ENCODE measurements around the gene DRD5. TPM values are rescaled to one million over a fixed set of nuclear protein-coding genes. Genes with fewer than 3 reads are reported as not detected.

DRD5 gene
- total and polyA plus RNA-seq, 2 donors (not counting 3 experiments of a cell fraction or from before 2014, with no cell fraction given), result not detected

GRCh38 chr4:9825049-9825448, 43.6 kb downstream of the DRD5 start:
- Histone ChIP-seq H2AFZ (ENCODE audit: low read depth, low read length) (no peak overlapping the region), H3K36me3 (ENCODE audit: control insufficient read depth in 2 of 2, extremely low read depth in 1 of 2, insufficient read depth in 2 of 2, low read length in 2 of 2) (no peaks in the 10 kb centered on the region), H3K9ac (replicated peaks; ENCODE audit: extremely low read depth, insufficient read depth, low read length) (no peak overlapping the region), H3K79me2 (ENCODE audit: control insufficient read depth, insufficient read depth, low read length) (no peaks in the 10 kb centered on the region), H3K9me3 (replicated peaks; ENCODE audit: control insufficient read depth, insufficient read depth, low read length) (no peaks in the 10 kb centered on the region), H3K4me1 (ENCODE audit: control insufficient read depth, extremely low read depth, insufficient read depth, low read length) (no peaks in the 10 kb centered on the region), H3K4me3 (replicated peaks in 1 of 3; ENCODE audit: insufficient read depth in 1 of 3, low read depth in 1 of 3, low read length in 3 of 3) (no peak overlapping the region), H3K4me2 (ENCODE audit: insufficient read depth, low read length) (no peak overlapping the region), H4K20me1 (replicated peaks; ENCODE audit: control insufficient read depth, extremely low read depth, insufficient read depth, low read length) (no peaks in the 10 kb centered on the region), H3K27ac (ENCODE audit: insufficient read depth, low read depth, low read length) (no peak overlapping the region), H3K9me1 (replicated peaks; ENCODE audit: control insufficient read depth, extremely low read depth, insufficient read depth, low read length) (no peaks in the 10 kb centered on the region), H3K27me3 (ENCODE audit: control insufficient read depth in 2 of 2, insufficient read depth in 2 of 2, low read length in 2 of 2) (no peaks in the 10 kb centered on the region)
- no peak for FAIRE-seq
- TF ChIP-seq EZH2 (IDR thresholded peaks at IDR 0.05; ENCODE audit: borderline replicate concordance, low read depth, low read length, severe bottlenecking) (no peak), MAX (IDR thresholded peaks at IDR 0.05; ENCODE audit: insufficient read depth, insufficient read length) (no peak), FOS (IDR thresholded peaks at IDR 0.05; ENCODE audit: borderline replicate concordance, insufficient read depth, low read length) (no peak), GATA2 (IDR thresholded peaks at IDR 0.05; ENCODE audit: insufficient read depth, insufficient read length, low read depth, low read length) (no peak), POLR2A (IDR thresholded peaks at IDR 0.05; ENCODE audit: low read depth, low read length) (no peak), CTCF (IDR thresholded peaks at IDR 0.05; ENCODE audit: extremely low read depth in 1 of 2, insufficient read depth in 1 of 2, low read depth in 1 of 2, low read length in 2 of 2) (no peak), JUN (IDR thresholded peaks at IDR 0.05; ENCODE audit: borderline replicate concordance, insufficient read depth, insufficient read length, low read depth) (no peak), MYC (IDR thresholded peaks at IDR 0.05; ENCODE audit: low read depth, low read length) (no peak), POLR2AphosphoS5 (IDR thresholded peaks at IDR 0.05; ENCODE audit: insufficient read depth, low read depth, low read length) (no peak)
- ChIA-PET POLR2A (no interaction called here), CTCF (no interaction called here)
- intact Hi-C loops (cut with micrococcal nuclease), result no loop called here
- no TSS peak for BruUV-seq (replicated peaks)
- DNase-seq (ENCODE audit: low read depth, low spot score), result no peak
- dilution Hi-C loops (cut with MboI; ENCODE audit: extremely low pct_ligation_motif_present, low sequenced_read_pairs), result no loop called here

All from endothelial cell of umbilical vein (primary cell).